Muscle of leg (tissue), 9 donors: ENCODE measurements around the gene PLP1. TPM values are rescaled to one million over a fixed set of nuclear protein-coding genes. Genes with fewer than 3 reads are reported as not detected.

ENCODE experiments used
- polyA plus RNA-seq, 8 donors: library from polyadenylated mRNA; unstranded; fragments of 120-200 nt; gene quantifications; one replicate each; pipeline versions ENCODE4 v1.2.1 to v1.2.3, GENCODE V29; 2013; ENCODE audit warnings: inconsistent platforms in 1 of 8, low replicate concordance in 1 of 8; ENCODE audit not compliant: insufficient read length in 8 of 8, insufficient read depth in 1 of 8
- total RNA-seq: library from RNA; stranded (reverse); fragments of 120-200 nt; gene quantifications from one replicate; pipeline ENCODE4 v1.2.4, GENCODE V29; 2013

The PLP1 gene
- total and polyA plus RNA-seq, 9 donors, result 44.2 to 147 (median 72.8) TPM

Other genes with a start within 250 kb of the PLP1 start
- 51.2 TPM for gene TCEAL4, start 191.3 kb upstream of the PLP1 start, total RNA-seq
- 100 to 1,000 TPM in 4 of 8 donors, 10 to 100 TPM in 4; 87.3 to 126 (median 98.8) TPM for gene TCEAL4, start 191.3 kb upstream of the PLP1 start, polyA plus RNA-seq
- gene TCEAL3, start 168.9 kb upstream of the PLP1 start, total RNA-seq, result 6.3 TPM
- gene TCEAL3, start 168.9 kb upstream of the PLP1 start, polyA plus RNA-seq, result 10 to 100 TPM in 6 of 8 donors, 1 to 10 TPM in 2; 9.2 to 17.9 (median 12.8) TPM
- 52.1 TPM for gene TCEAL1, start 147.9 kb upstream of the PLP1 start, total RNA-seq
- 10 to 100 TPM; 57.3 to 69.2 (median 63.0) TPM for gene TCEAL1, start 147.9 kb upstream of the PLP1 start, polyA plus RNA-seq
- gene MORF4L2, start 90.1 kb upstream of the PLP1 start, total RNA-seq, result 327 TPM
- 100 to 1,000 TPM; 222 to 301 (median 249) TPM for gene MORF4L2, start 90.1 kb upstream of the PLP1 start, polyA plus RNA-seq
- 0.18 TPM for gene TMEM31, start 65.9 kb upstream of the PLP1 start, total RNA-seq
- gene TMEM31, start 65.9 kb upstream of the PLP1 start, polyA plus RNA-seq, result under 1 TPM in 7 of 8 donors, not detected in 1; 0.43 to 0.92 (median 0.70) TPM
- 20.0 TPM for gene RAB9B, start 55.4 kb downstream of the PLP1 start, total RNA-seq
- gene RAB9B, start 55.4 kb downstream of the PLP1 start, polyA plus RNA-seq, result 10 to 100 TPM; 17.0 to 27.4 (median 22.6) TPM
- gene TMSB15B, start 185.8 kb downstream of the PLP1 start, total RNA-seq, result 11.3 TPM
- 10 to 100 TPM in 6 of 8 donors, 1 to 10 TPM in 2; 8.2 to 13.9 (median 11.0) TPM for gene TMSB15B, start 185.8 kb downstream of the PLP1 start, polyA plus RNA-seq
- gene H2BW1, start 236.9 kb downstream of the PLP1 start, total RNA-seq, result not detected
- not detected for gene H2BW1, start 236.9 kb downstream of the PLP1 start, polyA plus RNA-seq